B cell (primary cell): Measurements from ENCODE around the gene SPOCK1. TPM values are rescaled to one million over a fixed set of nuclear protein-coding genes. Genes with fewer than 3 reads are reported as not detected.

Source experiments
- ATAC-seq: fragments of 200-7000 bp; cut with Tn5 transposase; one replicate; pipeline ENCODE4 v1.10.0; 2021; ENCODE audit warnings: low read depth, mild to moderate bottlenecking, moderate number of reproducible peaks, moderate library complexity
- CTCF ChIA-PET: fragments of 350-600 bp; sonication (Branson Sonifier 250); formaldehyde crosslinking; loops from one replicate; lab custom pipeline; 2021; ENCODE audit warnings: antibody characterized with exemption, inconsistent platforms; lab: Charles Lee
- POLR2A ChIA-PET: fragments of 350-600 bp; sonication (Branson Sonifier 250); formaldehyde crosslinking; loops from one replicate; lab custom pipeline; 2021; ENCODE audit warnings: antibody characterized with exemption; lab: Charles Lee
- DNase-seq: peaks from one replicate; pipeline ENCODE4 v3.0.0; 2013
- H2AFZ ChIP-seq: 2 replicates; pipeline ENCODE4 v1.6.1; 2012; ENCODE audit warnings: mild to moderate bottlenecking, low read depth, low read length; ENCODE audit not compliant: insufficient read depth, poor library complexity, severe bottlenecking
- H3K27ac ChIP-seq, 2 donors: 1 replicate in 1 of 2; 2 replicates in 1 of 2; pipeline ENCODE4 v1.5.1; 2012 to 2013; ENCODE audit warnings: low read length in 2 of 2, mild to moderate bottlenecking in 2 of 2, moderate library complexity in 1 of 2
- H3K27me3 ChIP-seq, 4 experiments: fragments of 200-600 bp in 1 of 4; sonication (generic) in 1 of 4; replicated peaks in 1 of 4; 1 replicate in 2 of 4; 2 replicates in 2 of 4; pipeline versions ENCODE4 v1.6.1 to v1.7.0; 2013 to 2016; ENCODE audit warnings: low read length in 3 of 4, mild to moderate bottlenecking in 2 of 4, mixed read lengths in 1 of 4, moderate library complexity in 1 of 4; ENCODE audit not compliant: insufficient read depth in 4 of 4, control insufficient read depth in 3 of 4; ENCODE audit errors: control extremely low read depth in 1 of 4
- H3K36me3 ChIP-seq, 2 experiments: replicated peaks in 1 of 2; 1 replicate in 1 of 2; 2 replicates in 1 of 2; pipeline versions ENCODE4 v1.6.1 to v1.7.1; 2013; ENCODE audit warnings: low read length in 1 of 2; ENCODE audit not compliant: insufficient read depth in 2 of 2, control insufficient read depth in 1 of 2; ENCODE audit errors: control extremely low read depth in 1 of 2, extremely low read depth in 1 of 2
- H3K4me1 ChIP-seq, 2 donors: fragments of 200-600 bp in 1 of 2; sonication (generic) in 1 of 2; 1 replicate in 1 of 2; 2 replicates in 1 of 2; pipeline versions ENCODE4 v1.5.1 to v1.6.1; 2013 to 2017; ENCODE audit warnings: low read length in 2 of 2; ENCODE audit not compliant: control insufficient read depth in 2 of 2, insufficient read depth in 2 of 2
- H3K4me2 ChIP-seq: replicated peaks from 2 replicates; pipeline ENCODE3; 2012; ENCODE audit warnings: mild to moderate bottlenecking, low read depth, low read length; ENCODE audit not compliant: poor library complexity, severe bottlenecking
- H3K4me3 ChIP-seq, 5 experiments: fragments of 200-600 bp in 1 of 5; sonication (generic) in 1 of 5; 1 replicate in 3 of 5; 2 replicates in 2 of 5; pipeline versions ENCODE4 v1.5.1 to v1.7.0; 2011 to 2016; ENCODE audit warnings: low read length in 4 of 5, mild to moderate bottlenecking in 4 of 5, low read depth in 2 of 5, control low read depth in 1 of 5, moderate library complexity in 1 of 5; ENCODE audit not compliant: insufficient read depth in 1 of 5; ENCODE audit errors: control extremely low read depth in 1 of 5, extremely low read depth in 1 of 5
- H3K79me2 ChIP-seq: fragments of 200-600 bp; sonication (generic); one replicate; pipeline ENCODE4 v1.6.0; 2016; ENCODE audit warnings: low read length; ENCODE audit not compliant: control insufficient read depth, insufficient read depth
- H3K9ac ChIP-seq: fragments of 200-600 bp; sonication (generic); 2 replicates; pipeline ENCODE4 v1.6.1; 2017; ENCODE audit warnings: mild to moderate bottlenecking, low read length, moderate library complexity
- H3K9me3 ChIP-seq, 3 donors: one replicate each; pipeline versions ENCODE4 v1.6.1 to v1.7.1; 2013; ENCODE audit warnings: low read length in 2 of 3; ENCODE audit not compliant: control insufficient read depth in 2 of 3, insufficient read depth in 1 of 3; ENCODE audit errors: control extremely low read depth in 1 of 3
- H4K20me1 ChIP-seq: 2 replicates; pipeline ENCODE4 v1.6.0; 2012; ENCODE audit warnings: mild to moderate bottlenecking, low read length; ENCODE audit not compliant: insufficient read depth, control insufficient read depth, poor library complexity, severe bottlenecking
- H3K27ac Mint-ChIP-seq: one replicate; pipeline ENCODE4 v1.8.0; 2021; ENCODE audit warnings: mixed read lengths
- H3K27me3 Mint-ChIP-seq: one replicate; pipeline ENCODE4 v1.8.0; 2021; ENCODE audit warnings: mixed read lengths
- H3K4me1 Mint-ChIP-seq: one replicate; pipeline ENCODE4 v1.8.0; 2021; ENCODE audit warnings: mixed read lengths
- H3K4me3 Mint-ChIP-seq: one replicate; pipeline ENCODE4 v1.8.0; 2021; ENCODE audit warnings: mixed read lengths
- H3K9me3 Mint-ChIP-seq: one replicate; pipeline ENCODE4 v1.8.0; 2022; ENCODE audit warnings: mixed read lengths; ENCODE audit not compliant: insufficient read depth
- CTCF ChIP-seq: fragments of 200-600 bp; IDR thresholded peaks from one replicate; pipeline ENCODE4 v1.8.0; 2022; ENCODE audit warnings: antibody characterized with exemption, mild to moderate bottlenecking
- EZH2 ChIP-seq: IDR thresholded peaks from 2 replicates; pipeline ENCODE4 v1.6.1; 2012; ENCODE audit warnings: borderline replicate concordance, low read depth, mild to moderate bottlenecking, moderate library complexity, low read length; ENCODE audit not compliant: insufficient read depth, poor library complexity, severe bottlenecking
- WGBS: methylation state at CpG from one replicate; pipeline ENCODE4 v1.1.5; 2013; ENCODE audit warnings: missing lambda C conversion rate; ENCODE audit not compliant: insufficient coverage; 5-methylcytosine and 5-hydroxymethylcytosine counted together
- intact Hi-C: fragments of 100-400 bp; cut with micrococcal nuclease; formaldehyde crosslinking; loops from one replicate; pipeline ENCODE4 v1.10.0; 2022
- polyA plus RNA-seq: library from polyadenylated mRNA; depleted of rRNA; stranded (reverse); fragments of >200 nt; gene quantifications from 2 replicates; pipeline ENCODE4 v1.2.3, GENCODE V29; 2012
- total RNA-seq, 2 donors: library from RNA; stranded (reverse); fragments of 120-200 nt in 1 of 2; gene quantifications; 1 replicate in 1 of 2; 2 replicates in 1 of 2; pipeline versions ENCODE4 v1.2.3 to v1.2.4, GENCODE V29; 2013 to 2022

The SPOCK1 gene
- total and polyA plus RNA-seq, 2 donors (not counting 1 experiment from before 2014, with no cell fraction given), result not detected

DNA sequence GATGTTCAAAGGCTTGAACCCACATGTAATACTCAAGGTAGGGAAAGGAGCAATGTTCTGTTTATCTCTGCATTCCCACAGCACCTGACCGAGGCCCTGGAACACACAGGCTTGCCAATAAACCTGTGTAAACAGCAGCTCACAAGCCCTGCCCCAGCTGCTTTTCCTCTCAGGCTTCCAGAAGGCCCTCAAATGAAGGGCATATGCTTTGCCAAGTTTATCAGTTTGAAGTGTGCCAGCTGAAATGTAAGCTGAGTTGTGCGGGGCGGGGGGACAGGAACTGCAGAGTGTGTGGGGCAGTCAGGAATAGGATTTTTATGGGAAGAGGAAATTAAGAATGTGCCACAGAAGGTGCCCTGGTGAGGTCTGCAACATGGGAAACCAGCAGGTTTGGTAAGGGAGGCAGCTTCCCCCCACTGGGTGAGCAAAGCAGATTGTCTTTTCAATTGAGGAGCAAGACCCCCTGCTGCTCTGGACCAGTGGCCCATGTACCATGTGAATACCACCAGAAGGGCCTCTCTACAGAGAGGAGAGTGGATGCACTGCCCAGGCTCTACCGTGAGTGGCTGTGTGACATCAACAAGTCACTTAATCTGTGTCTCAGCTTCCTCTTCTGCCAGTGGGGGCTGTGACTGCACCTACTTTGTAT lies 194.8 kb downstream of the SPOCK1 start:
- Histone ChIP-seq H2AFZ (no peak overlapping the region), H3K36me3 (no peaks in the 10 kb centered on the region), H3K4me3 (no peak overlapping the region), H3K9me3 (no peaks in the 10 kb centered on the region), H3K27me3 (peaks cover 0 to 6% (median 3%) of the 10 kb centered on the region in 4 experiments), H3K27ac (no peak overlapping the region), H3K79me2 (no peaks in the 10 kb centered on the region), H3K4me2 (no peak overlapping the region), H3K9ac (no peak overlapping the region), H4K20me1 (no peaks in the 10 kb centered on the region), H3K4me1 (no peaks in the 10 kb centered on the region)
- H3K9me3 Mint-ChIP-seq, result no peaks in the 10 kb centered on the region
- CTCF ChIA-PET, result no interaction called here
- no peak overlapping the region for H3K4me3 Mint-ChIP-seq
- H3K27ac Mint-ChIP-seq, result no peak overlapping the region
- intact Hi-C loops, result no loop called here
- POLR2A ChIA-PET, result no interaction called here
- DNase-seq, result no peak
- H3K27me3 Mint-ChIP-seq, result peaks cover 9% of the 10 kb centered on the region
- no peak for ATAC-seq
- H3K4me1 Mint-ChIP-seq, result no peaks in the 10 kb centered on the region
- WGBS, result 68% methylated on average over 4 of the region's 4 CpGs
- no peak for TF ChIP-seq EZH2
- TF ChIP-seq CTCF, result no peak

DNA sequence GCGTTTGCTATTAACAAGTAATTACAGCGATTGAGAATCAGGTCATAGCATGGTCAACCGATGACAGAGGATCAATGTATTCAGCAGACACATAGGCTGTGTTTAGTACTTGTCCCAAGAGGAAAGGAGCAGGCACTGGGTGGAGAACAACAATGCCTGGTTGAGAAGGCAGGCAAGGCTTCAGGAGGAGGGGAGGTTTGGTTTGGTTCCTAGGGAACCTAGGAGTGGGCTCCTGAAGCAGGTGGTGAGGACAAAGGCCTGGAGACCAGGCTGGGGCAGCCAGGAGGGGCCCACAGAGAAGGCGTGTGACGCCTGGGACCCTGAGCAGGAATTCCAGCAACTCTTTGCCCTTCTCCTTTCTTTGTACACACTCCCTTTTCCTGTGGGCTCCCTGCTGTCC lies 195.6 kb downstream of the SPOCK1 start:
- Mint-ChIP-seq H3K4me3 (no peak overlapping the region), H3K27me3 (peaks cover 8% of the 10 kb centered on the region), H3K4me1 (no peaks in the 10 kb centered on the region), H3K27ac (no peak overlapping the region), H3K9me3 (no peaks in the 10 kb centered on the region)
- 93% methylated on average over 4 of the region's 5 CpGs for WGBS
- no peak for ATAC-seq
- H3K9me3 ChIP-seq, result no peaks in the 10 kb centered on the region
- no peak overlapping the region for H3K4me3 ChIP-seq
- intact Hi-C loops, result no loop called here
- POLR2A ChIA-PET, result no interaction called here
- H3K27ac ChIP-seq, result no peak overlapping the region
- H3K9ac ChIP-seq, result no peak overlapping the region
- no peaks in the 10 kb centered on the region for H3K36me3 ChIP-seq
- no peaks in the 10 kb centered on the region for H3K4me1 ChIP-seq
- TF ChIP-seq EZH2 (no peak), CTCF (no peak)
- H3K4me2 ChIP-seq, result no peak overlapping the region
- DNase-seq, result no peak
- H3K79me2 ChIP-seq, result no peaks in the 10 kb centered on the region
- H2AFZ ChIP-seq, result no peak overlapping the region
- CTCF ChIA-PET, result no interaction called here
- H4K20me1 ChIP-seq, result no peaks in the 10 kb centered on the region
- H3K27me3 ChIP-seq, result peaks cover 0 to 6% (median 3%) of the 10 kb centered on the region in 4 experiments
